HEK293 (cell line): Measurements from ENCODE around the gene COL5A1.
"Not testable (repeated sequence)": the region's sequence is repeated elsewhere in the genome, so short reads cannot be mapped to it uniquely, and the experiment has no call there.

ENCODE experiments used
- CTCF ChIA-PET: fragments of 350-600 bp; formaldehyde crosslinking; extraction: SDS; loops from one replicate; lab custom pipeline; 2021; ENCODE audit warnings: antibody characterized with exemption; lab: Yijun Ruan, JAX
- POLR2A ChIA-PET: fragments of 300-600 bp; formaldehyde crosslinking; extraction: SDS; loops from one replicate; lab custom pipeline; 2020; ENCODE audit warnings: antibody characterized with exemption, inconsistent platforms; lab: Yijun Ruan, JAX
- H3K27ac ChIP-seq: fragments of 200-500 bp; sonication (Bioruptor generic); 2 replicates; pipeline ENCODE4 v1.5.1; 2014; ENCODE audit warnings: low read depth, low read length, control low read depth, inconsistent platforms; ENCODE audit errors: extremely low read depth
- H3K36me3 ChIP-seq, 2 experiments: fragments of 200-500 bp in 1 of 2; sonication (Bioruptor generic) in 1 of 2; 1 replicate in 1 of 2; 2 replicates in 1 of 2; pipeline ENCODE4 v1.5.1; 2014 to 2017; ENCODE audit warnings: inconsistent platforms in 2 of 2, low read length in 2 of 2; ENCODE audit not compliant: control insufficient read depth in 2 of 2, insufficient read depth in 1 of 2
- H3K4me1 ChIP-seq: fragments of 200-500 bp; sonication (Bioruptor generic); 2 replicates; pipeline ENCODE4 v1.5.1; 2014; ENCODE audit warnings: mild to moderate bottlenecking, low read length, inconsistent platforms; ENCODE audit not compliant: control insufficient read depth, insufficient read depth
- H3K4me3 ChIP-seq: 2 replicates; pipeline ENCODE4 v1.5.1; 2011; ENCODE audit warnings: low read depth, mild to moderate bottlenecking, control low read depth, low read length, moderate library complexity
- H3K9me3 ChIP-seq: fragments of 200-500 bp; sonication (Bioruptor generic); 2 replicates; pipeline ENCODE4 v1.5.1; 2014; ENCODE audit warnings: low read depth, low read length, inconsistent platforms; ENCODE audit not compliant: control insufficient read depth, insufficient read depth
- EGR2 ChIP-seq: fragments of 450-650 bp; formaldehyde crosslinking; IDR thresholded peaks from 2 replicates; pipeline ENCODE4 v1.5.1; 2016; ENCODE audit warnings: low read depth, missing biosample characterization, missing genetic modification characterization
- SCRT2 ChIP-seq: fragments of 450-650 bp; formaldehyde crosslinking; IDR thresholded peaks from 2 replicates; pipeline ENCODE4 v1.5.1; 2016; ENCODE audit warnings: missing biosample characterization, missing genetic modification characterization
- SETDB1 ChIP-seq: IDR thresholded peaks from one replicate; pipeline ENCODE4 v1.6.1; 2017; ENCODE audit warnings: mild to moderate bottlenecking, low read length, moderate library complexity, mixed read lengths; ENCODE audit not compliant: insufficient read length
- SP7 ChIP-seq: fragments of 450-650 bp; formaldehyde crosslinking; IDR thresholded peaks from 2 replicates; pipeline ENCODE4 v1.5.1; 2016; ENCODE audit warnings: missing biosample characterization, missing genetic modification characterization
- ZBTB20 ChIP-seq: fragments of 450-650 bp; formaldehyde crosslinking; IDR thresholded peaks from 2 replicates; pipeline ENCODE4 v1.5.1; 2016; ENCODE audit warnings: missing biosample characterization, missing genetic modification characterization
- ZBTB6 ChIP-seq: fragments of 450-650 bp; formaldehyde crosslinking; IDR thresholded peaks from 2 replicates; pipeline ENCODE4 v1.5.1; 2017; ENCODE audit warnings: missing biosample characterization, missing genetic modification characterization
- ZBTB8A ChIP-seq: fragments of 450-650 bp; formaldehyde crosslinking; IDR thresholded peaks from 2 replicates; pipeline ENCODE4 v1.5.1; 2016; ENCODE audit warnings: missing biosample characterization, missing genetic modification characterization
- ZIC2 ChIP-seq: fragments of 450-650 bp; formaldehyde crosslinking; IDR thresholded peaks from 2 replicates; pipeline ENCODE4 v1.5.1; 2016; ENCODE audit warnings: missing biosample characterization, missing genetic modification characterization
- ZNF148 ChIP-seq: fragments of 450-650 bp; formaldehyde crosslinking; IDR thresholded peaks from 2 replicates; pipeline ENCODE4 v1.5.0; 2017; ENCODE audit warnings: missing biosample characterization, missing genetic modification characterization, borderline replicate concordance
- ZNF223 ChIP-seq: fragments of 450-650 bp; formaldehyde crosslinking; IDR thresholded peaks from 2 replicates; pipeline ENCODE4 v1.5.1; 2016; ENCODE audit warnings: missing biosample characterization, missing genetic modification characterization
- ZNF239 ChIP-seq: fragments of 450-650 bp; formaldehyde crosslinking; IDR thresholded peaks from 2 replicates; pipeline ENCODE4 v1.5.1; 2016; ENCODE audit warnings: missing biosample characterization, missing genetic modification characterization
- ZNF248 ChIP-seq: fragments of 450-650 bp; formaldehyde crosslinking; IDR thresholded peaks from 2 replicates; pipeline ENCODE4 v1.5.1; 2017; ENCODE audit warnings: missing biosample characterization, missing genetic modification characterization
- ZNF280C ChIP-seq: fragments of 450-650 bp; formaldehyde crosslinking; IDR thresholded peaks from 2 replicates; pipeline ENCODE4 v1.5.1; 2016; ENCODE audit warnings: missing biosample characterization, missing genetic modification characterization
- ZNF394 ChIP-seq: fragments of 450-650 bp; formaldehyde crosslinking; IDR thresholded peaks from 2 replicates; pipeline ENCODE4 v1.5.1; 2016; ENCODE audit warnings: missing biosample characterization, missing genetic modification characterization, mild to moderate bottlenecking, moderate library complexity, borderline replicate concordance
- ZNF518A ChIP-seq: fragments of 450-650 bp; formaldehyde crosslinking; conservative IDR thresholded peaks from 2 replicates; pipeline ENCODE4 v1.5.1; 2016; ENCODE audit warnings: low read depth, missing biosample characterization, missing genetic modification characterization
- ZNF585B ChIP-seq: fragments of 450-650 bp; formaldehyde crosslinking; IDR thresholded peaks from 2 replicates; pipeline ENCODE4 v1.5.1; 2016; ENCODE audit warnings: missing biosample characterization, missing genetic modification characterization
- ZNF658 ChIP-seq: fragments of 450-650 bp; formaldehyde crosslinking; IDR thresholded peaks from 2 replicates; pipeline ENCODE4; 2016; ENCODE audit warnings: missing biosample characterization, missing genetic modification characterization
- ZNF843 ChIP-seq: fragments of 450-650 bp; formaldehyde crosslinking; IDR thresholded peaks from 2 replicates; pipeline ENCODE4 v1.5.1; 2016; ENCODE audit warnings: missing biosample characterization, missing genetic modification characterization

The COL5A1 gene

GRCh38 chr9:134712926-134713325 is 71.3 kb downstream of the COL5A1 start:
- no peaks in the 10 kb centered on the region for H3K9me3 ChIP-seq
- no peaks in the 10 kb centered on the region for H3K4me1 ChIP-seq
- ChIA-PET CTCF (interaction anchor here (0.9 to 1.6 kb wide), 3 partner anchors 14 to 263 kb away, joined by 3 to 4 read pairs (median 3); no protein-coding TSS in a partner anchor), POLR2A (no interaction called here)
- H3K4me3 ChIP-seq, result no peak overlapping the region
- no peak overlapping the region for H3K27ac ChIP-seq
- no peaks in the 10 kb centered on the region for H3K36me3 ChIP-seq
- TF ChIP-seq ZIC2 (tag by site-specific recombination) (peak; percentile 99), ZBTB8A (tag by site-specific recombination) (no peak)

- H3K4me1 ChIP-seq, H3K36me3 ChIP-seq, H3K9me3 ChIP-seq, CTCF ChIA-PET, H3K27ac ChIP-seq, H3K4me3 ChIP-seq, POLR2A ChIA-PET: not testable (repeated sequence)
Observed at GRCh38 chr9:134715536-134715935, 73.9 kb downstream of the COL5A1 start.

GRCh38 chr9:134716067-134716466 is 74.5 kb downstream of the COL5A1 start:
- Histone ChIP-seq H3K4me1 (no peaks in the 10 kb centered on the region), H3K4me3 (no peak overlapping the region), H3K9me3 (no peaks in the 10 kb centered on the region), H3K36me3 (no peaks in the 10 kb centered on the region), H3K27ac (no peak overlapping the region)
- ChIA-PET POLR2A (no interaction called here), CTCF (interaction anchor here (1.1 to 2.0 kb wide), 2 partner anchors 11 to 18 kb away, joined by 4 read pairs; no protein-coding TSS in a partner anchor)
- no peak for TF ChIP-seq SCRT2
- TF ChIP-seq ZNF248 (tag by site-specific recombination), result no peak
- no peak for TF ChIP-seq SETDB1
- no peak for TF ChIP-seq ZNF148 (tag by site-specific recombination)
- TF ChIP-seq ZNF239 (tag by site-specific recombination), result no peak
- TF ChIP-seq ZNF843 (tag by site-specific recombination), result no peak
- no peak for TF ChIP-seq ZNF658 (tag by site-specific recombination)
- TF ChIP-seq ZNF394 (tag by site-specific recombination), result no peak
- TF ChIP-seq ZBTB20 (tag by site-specific recombination), result no peak
- no peak for TF ChIP-seq ZNF280C (tag by site-specific recombination)
- TF ChIP-seq, all 188 proteins: peak for 0

GRCh38 chr9:134717056-134717455 is 75.5 kb downstream of the COL5A1 start:
- Histone ChIP-seq H3K27ac (no peak overlapping the region), H3K4me1 (no peaks in the 10 kb centered on the region), H3K36me3 (no peaks in the 10 kb centered on the region), H3K9me3 (no peaks in the 10 kb centered on the region), H3K4me3 (no peak overlapping the region)
- CTCF ChIA-PET, result interaction anchor here (0.8 to 2.0 kb wide), 3 partner anchors 10 to 19 kb away, joined by 4 read pairs; no protein-coding TSS in a partner anchor
- POLR2A ChIA-PET, result no interaction called here
- TF ChIP-seq ZBTB6 (tag by site-specific recombination) (no peak), ZNF223 (tag by site-specific recombination) (no peak), EGR2 (tag by site-specific recombination) (no peak), SP7 (tag by site-specific recombination) (no peak), ZNF585B (tag by site-specific recombination) (no peak), ZNF518A (tag by site-specific recombination) (no peak)
